ENCODE measurements around the gene PRIMA1.

Gene PRIMA1

GRCh38 chr14:93708800-93709199, 79.5 kb downstream of the PRIMA1 start:
- no peaks in the 10 kb centered on the region for H3K36me3 ChIP-seq
- no peak overlapping the region for H3K4me3 ChIP-seq
- no peaks in the 10 kb centered on the region for H4K20me1 ChIP-seq
- no peaks in the 10 kb centered on the region for H3K27me3 ChIP-seq
- H3K9me3 ChIP-seq, result no peaks in the 10 kb centered on the region
- H3K9ac ChIP-seq, result no peak overlapping the region; the same call in 1 of the 2 replicates
- peak overlapping the region; percentile 60 for H3K4me2 ChIP-seq
- peaks cover 21% of the 10 kb centered on the region for H3K4me1 ChIP-seq
- no peak for TF ChIP-seq Cebpa-rat (IDR thresholded peaks at IDR 0.05)
- no peak overlapping the region for H3K27ac ChIP-seq

GRCh38 chr14:93708311-93708734, 80.0 kb downstream of the PRIMA1 start:
- Histone ChIP-seq H3K36me3 (no peaks in the 10 kb centered on the region), H3K27ac (0 out of 2 replicates have a peak overlapping the region, but pooled peaks have one; percentile 16), H3K9me3 (no peaks in the 10 kb centered on the region), H3K9ac (no peak overlapping the region; the same call in 1 of the 2 replicates), H3K4me3 (no peak overlapping the region), H4K20me1 (no peaks in the 10 kb centered on the region), H3K4me1 (peaks cover 21% of the 10 kb centered on the region), H3K4me2 (peak overlapping the region; percentile 60), H3K27me3 (no peaks in the 10 kb centered on the region)
- TF ChIP-seq Cebpa-rat (IDR thresholded peaks at IDR 0.05), result no peak

GRCh38 chr14:93707475-93707874, 80.8 kb downstream of the PRIMA1 start:
- Histone ChIP-seq H3K4me1 (peaks cover 21% of the 10 kb centered on the region), H3K27ac (no peak overlapping the region), H3K4me2 (peak overlapping the region; percentile 60; the same call in 1 of the 2 replicates), H3K4me3 (no peak overlapping the region), H3K9ac (no peak overlapping the region), H3K9me3 (no peaks in the 10 kb centered on the region), H3K27me3 (no peaks in the 10 kb centered on the region), H3K36me3 (no peaks in the 10 kb centered on the region), H4K20me1 (no peaks in the 10 kb centered on the region)
- TF ChIP-seq Cebpa-rat (IDR thresholded peaks at IDR 0.05), result no peak

DNA sequence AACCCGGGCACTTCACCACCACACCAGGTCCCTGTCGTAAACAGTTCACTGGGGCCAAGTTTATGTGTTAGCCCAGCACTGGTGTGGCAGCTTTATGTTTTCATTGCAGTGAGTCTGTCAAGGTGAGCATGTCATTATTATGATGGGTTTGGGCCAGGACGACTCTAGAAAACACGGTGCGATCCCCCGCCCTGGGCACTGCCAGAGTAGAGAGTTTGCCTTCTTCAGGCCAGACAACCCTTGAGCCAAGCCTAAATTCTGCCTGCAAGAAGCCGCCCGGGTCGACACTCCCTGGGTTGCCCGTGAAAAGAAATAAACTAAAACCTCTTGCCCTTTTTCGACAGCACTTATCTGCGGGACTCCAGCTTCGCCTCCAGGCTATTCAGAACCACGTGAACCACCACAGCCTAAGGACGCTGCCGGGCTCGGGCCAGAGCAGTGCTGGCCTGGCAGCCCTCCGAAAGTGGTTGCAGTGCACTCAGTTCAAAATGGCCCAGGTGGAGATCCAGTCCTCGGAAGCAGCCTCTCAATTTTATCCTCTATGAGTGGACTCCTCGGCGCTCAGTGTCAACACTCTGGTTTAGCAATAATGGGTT, 81.8 kb downstream of the PRIMA1 start:
- Histone ChIP-seq H3K9ac (no peak overlapping the region), H3K9me3 (no peaks in the 10 kb centered on the region), H3K4me1 (peaks cover 21% of the 10 kb centered on the region), H3K36me3 (no peaks in the 10 kb centered on the region), H4K20me1 (no peaks in the 10 kb centered on the region), H3K27me3 (no peaks in the 10 kb centered on the region), H3K27ac (no peak overlapping the region), H3K4me3 (no peak overlapping the region), H3K4me2 (no peak overlapping the region)
- TF ChIP-seq Cebpa-rat (IDR thresholded peaks at IDR 0.05), result no peak

DNA sequence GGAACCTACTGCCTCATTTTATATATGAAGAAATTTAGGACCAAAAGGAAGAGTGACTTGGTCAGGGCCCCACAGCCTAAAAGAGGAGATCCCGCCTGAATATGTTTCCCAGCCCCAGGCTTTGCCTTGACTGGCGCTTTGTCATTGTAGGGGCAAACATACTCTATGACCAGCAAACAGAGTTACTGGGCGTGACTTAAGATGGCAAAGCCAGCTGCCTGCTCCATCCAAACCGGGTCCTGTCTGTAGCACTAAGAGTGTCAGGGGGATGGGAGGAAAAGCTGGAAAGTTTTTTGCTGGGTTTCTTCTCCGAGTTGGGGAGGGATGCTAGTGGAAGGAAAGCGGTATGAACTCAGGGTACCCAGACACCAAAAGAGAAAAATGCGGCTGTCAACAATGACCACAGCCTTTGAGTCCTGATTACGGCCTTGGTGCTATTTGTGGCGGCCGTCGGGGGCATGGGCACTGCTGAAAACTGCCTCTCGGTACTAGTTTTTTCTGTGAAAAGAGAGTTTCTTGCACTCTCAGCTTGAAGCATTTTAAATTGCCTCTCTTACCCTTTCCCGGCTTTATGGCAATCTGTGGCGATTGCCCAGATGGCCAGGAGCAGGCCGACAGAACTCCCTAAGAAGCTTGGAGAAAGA, 82.7 kb downstream of the PRIMA1 start:
- H3K9ac ChIP-seq, result no peak overlapping the region
- peaks cover 21% of the 10 kb centered on the region for H3K4me1 ChIP-seq
- H3K4me3 ChIP-seq, result no peak overlapping the region
- H3K27ac ChIP-seq, result no peak overlapping the region
- no peaks in the 10 kb centered on the region for H4K20me1 ChIP-seq
- H3K4me2 ChIP-seq, result no peak overlapping the region
- H3K9me3 ChIP-seq, result peaks cover 4% of the 10 kb centered on the region; the same call in 1 of the 2 replicates
- no peaks in the 10 kb centered on the region for H3K27me3 ChIP-seq
- TF ChIP-seq Cebpa-rat (IDR thresholded peaks at IDR 0.05), result no peak
- no peaks in the 10 kb centered on the region for H3K36me3 ChIP-seq

DNA sequence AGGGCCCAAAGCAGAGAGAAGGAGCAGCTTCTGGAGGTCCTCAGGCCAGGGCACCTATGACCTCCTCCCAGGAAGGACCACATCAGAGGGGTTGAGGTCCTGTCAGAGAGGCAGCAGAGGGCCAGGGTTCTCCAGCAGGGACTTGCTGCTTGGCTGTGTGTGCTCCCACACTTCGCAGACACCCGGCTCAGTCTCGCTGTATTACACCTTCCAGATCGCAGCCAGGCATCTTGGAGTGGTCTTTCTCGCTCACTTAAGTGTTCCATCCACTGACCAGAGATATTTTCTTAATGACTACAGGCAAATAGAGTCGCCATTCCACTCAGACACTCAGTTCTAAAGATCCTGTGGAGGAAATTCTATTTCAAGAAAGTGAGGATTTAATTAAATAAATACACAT, 84.3 kb downstream of the PRIMA1 start:
- peaks cover 6% of the 10 kb centered on the region; the same call in 1 of the 2 replicates for H3K9me3 ChIP-seq
- H3K4me1 ChIP-seq, result peaks cover 16% of the 10 kb centered on the region
- no peak for TF ChIP-seq Cebpa-rat (IDR thresholded peaks at IDR 0.05)
- H3K4me2 ChIP-seq, result no peak overlapping the region
- no peaks in the 10 kb centered on the region for H3K36me3 ChIP-seq
- no peak overlapping the region for H3K9ac ChIP-seq
- H3K4me3 ChIP-seq, result no peak overlapping the region
- no peak overlapping the region for H3K27ac ChIP-seq
- H3K27me3 ChIP-seq, result no peaks in the 10 kb centered on the region
- H4K20me1 ChIP-seq, result no peaks in the 10 kb centered on the region

- Histone ChIP-seq H4K20me1 (no peaks in the 10 kb centered on the region), H3K4me3 (no peak overlapping the region), H3K27ac (no peak overlapping the region), H3K9ac (no peak overlapping the region), H3K27me3 (no peaks in the 10 kb centered on the region), H3K4me2 (no peak overlapping the region), H3K4me1 (peaks cover 6% of the 10 kb centered on the region), H3K9me3 (peaks cover 11% of the 10 kb centered on the region), H3K36me3 (no peaks in the 10 kb centered on the region)
- TF ChIP-seq Cebpa-rat (IDR thresholded peaks at IDR 0.05), result no peak
Measured at GRCh38 chr14:93702946-93703345, 85.3 kb downstream of the PRIMA1 start.

GRCh38 chr14:93701562-93701961, 86.7 kb downstream of the PRIMA1 start:
- Histone ChIP-seq H3K27me3 (no peaks in the 10 kb centered on the region), H3K4me1 (no peaks in the 10 kb centered on the region), H3K9ac (no peak overlapping the region), H3K36me3 (no peaks in the 10 kb centered on the region), H3K4me3 (no peak overlapping the region), H3K27ac (no peak overlapping the region), H3K9me3 (peaks cover 14% of the 10 kb centered on the region), H4K20me1 (no peaks in the 10 kb centered on the region), H3K4me2 (no peak overlapping the region)
- no peak for TF ChIP-seq Cebpa-rat (IDR thresholded peaks at IDR 0.05)

DNA sequence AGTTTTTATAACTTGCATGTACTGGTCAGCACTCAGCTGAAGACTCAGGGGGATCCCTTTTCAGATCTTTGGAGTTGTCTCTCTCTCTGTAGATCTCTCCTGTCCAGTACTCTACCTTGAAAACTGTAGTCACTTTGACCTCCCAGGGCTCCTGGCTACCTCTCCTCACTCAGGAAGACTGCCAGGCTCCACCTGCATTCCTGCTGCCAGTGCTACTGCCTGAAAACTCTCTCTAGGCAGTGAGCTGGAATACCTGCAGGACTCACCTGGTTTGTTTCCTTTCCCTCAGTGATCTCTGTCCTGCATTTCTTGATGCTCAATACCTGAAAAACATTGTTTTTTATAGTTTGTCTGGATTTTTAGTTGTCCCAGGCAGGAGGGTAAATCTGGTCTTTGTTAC, 87.4 kb downstream of the PRIMA1 start:
- Histone ChIP-seq H3K27me3 (no peaks in the 10 kb centered on the region), H3K9me3 (peaks cover 14% of the 10 kb centered on the region), H4K20me1 (no peaks in the 10 kb centered on the region), H3K9ac (no peak overlapping the region), H3K4me3 (no peak overlapping the region), H3K4me1 (no peaks in the 10 kb centered on the region), H3K27ac (no peak overlapping the region), H3K36me3 (no peaks in the 10 kb centered on the region), H3K4me2 (no peak overlapping the region)
- no peak for TF ChIP-seq Cebpa-rat (IDR thresholded peaks at IDR 0.05)

DNA sequence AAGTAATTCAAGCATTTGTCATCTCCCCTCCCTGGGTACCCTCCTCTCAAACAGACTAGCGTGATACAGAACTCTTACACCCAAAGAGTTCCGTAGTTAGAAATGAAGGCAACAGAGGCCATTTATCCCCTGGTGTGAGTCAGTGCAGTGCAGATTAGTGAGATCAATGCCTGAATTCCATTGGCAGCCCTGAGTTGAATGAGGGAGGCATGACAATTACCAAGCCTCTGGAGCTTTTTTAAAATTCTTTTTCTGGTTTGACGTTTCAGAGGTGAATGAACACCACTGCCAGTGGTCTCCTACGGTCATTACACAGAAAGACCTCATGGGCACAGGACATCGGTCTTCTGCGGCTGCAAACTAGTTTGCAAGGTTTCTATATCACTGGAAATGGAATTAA, 94.4 kb downstream of the PRIMA1 start:
- H3K9ac ChIP-seq, result no peak overlapping the region
- H3K27ac ChIP-seq, result no peak overlapping the region
- no peak overlapping the region for H3K4me2 ChIP-seq
- H3K27me3 ChIP-seq, result no peaks in the 10 kb centered on the region
- H3K36me3 ChIP-seq, result no peaks in the 10 kb centered on the region
- no peaks in the 10 kb centered on the region for H4K20me1 ChIP-seq
- H3K4me3 ChIP-seq, result no peak overlapping the region
- TF ChIP-seq Cebpa-rat (IDR thresholded peaks at IDR 0.05), result no peak
- peaks cover 8% of the 10 kb centered on the region for H3K9me3 ChIP-seq
- H3K4me1 ChIP-seq, result no peaks in the 10 kb centered on the region
